Loucy (cell line): Measurements from ENCODE around the gene NKX1-1.

Experiments used
- H2AFZ ChIP-seq: fragments of 200-600 bp; sonication (generic); 2 replicates; pipeline ENCODE4 v1.6.0; 2016; ENCODE audit warnings: antibody characterized with exemption, mild to moderate bottlenecking, low read length, moderate library complexity
- H3F3A ChIP-seq: fragments of 200-600 bp; 2 replicates; pipeline ENCODE4 v1.6.0; 2016; ENCODE audit warnings: antibody characterized with exemption, low read depth, mild to moderate bottlenecking
- H3K27me3 ChIP-seq: fragments of 200-600 bp; sonication (generic); 2 replicates; pipeline ENCODE4 v1.6.1; 2014; ENCODE audit warnings: low read length, mild to moderate bottlenecking; ENCODE audit not compliant: insufficient read depth, poor library complexity, severe bottlenecking
- H3K36me3 ChIP-seq: fragments of 200-600 bp; sonication (generic); 2 replicates; pipeline ENCODE4 v1.6.1; 2016; ENCODE audit warnings: low read length; ENCODE audit not compliant: insufficient read depth
- H3K4me1 ChIP-seq: fragments of 200-600 bp; sonication (generic); 2 replicates; pipeline ENCODE4 v1.5.1; 2014; ENCODE audit warnings: low read length, mild to moderate bottlenecking; ENCODE audit not compliant: insufficient read depth, poor library complexity, severe bottlenecking
- H3K4me2 ChIP-seq: fragments of 200-600 bp; sonication (generic); 2 replicates; pipeline ENCODE4 v1.6.0; 2014; ENCODE audit warnings: antibody characterized with exemption, low read length, low read depth, mild to moderate bottlenecking; ENCODE audit not compliant: poor library complexity, severe bottlenecking
- H3K4me3 ChIP-seq: fragments of 200-600 bp; sonication (generic); 2 replicates; pipeline ENCODE4 v1.5.1; 2014; ENCODE audit warnings: low read length, mild to moderate bottlenecking, mixed read lengths; ENCODE audit not compliant: poor library complexity, severe bottlenecking
- H3K79me2 ChIP-seq: fragments of 200-600 bp; sonication (generic); 2 replicates; pipeline ENCODE4 v1.6.1; 2014; ENCODE audit warnings: low read length; ENCODE audit not compliant: insufficient read depth
- H3K9ac ChIP-seq: fragments of 200-600 bp; sonication (generic); 2 replicates; pipeline ENCODE4 v1.6.0; 2014; ENCODE audit warnings: mild to moderate bottlenecking, low read depth, low read length, moderate library complexity; ENCODE audit not compliant: poor library complexity, severe bottlenecking
- H3K9me2 ChIP-seq: fragments of 200-600 bp; sonication (generic); replicated peaks from 2 replicates; pipeline ENCODE4 v1.6.1; 2016; ENCODE audit warnings: low read depth, low read length, mixed read lengths
- H3K9me3 ChIP-seq: fragments of 200-600 bp; sonication (generic); 2 replicates; pipeline ENCODE4 v1.6.1; 2014; ENCODE audit warnings: mild to moderate bottlenecking, antibody characterized with exemption, low read length, low read depth; ENCODE audit not compliant: insufficient read depth
- H4K20me1 ChIP-seq: fragments of 200-600 bp; sonication (generic); 2 replicates; pipeline ENCODE4 v1.6.0; 2014; ENCODE audit warnings: antibody characterized with exemption, low read length, mild to moderate bottlenecking; ENCODE audit not compliant: insufficient read depth, poor library complexity, severe bottlenecking
- EZH2phosphoT487 ChIP-seq: fragments of 200-600 bp; IDR thresholded peaks from 2 replicates; pipeline ENCODE4 v1.6.1; 2018; ENCODE audit warnings: antibody characterized with exemption, mild to moderate bottlenecking, moderate library complexity, borderline replicate concordance
- TF ChIP-seq, protein P1 (sequence below): fragments of 200-600 bp; sonication (generic); conservative IDR thresholded peaks from 2 replicates; pipeline ENCODE4 v1.5.1; 2014; ENCODE audit warnings: mild to moderate bottlenecking, antibody characterized with exemption, low read length

Gene NKX1-1

DNA sequence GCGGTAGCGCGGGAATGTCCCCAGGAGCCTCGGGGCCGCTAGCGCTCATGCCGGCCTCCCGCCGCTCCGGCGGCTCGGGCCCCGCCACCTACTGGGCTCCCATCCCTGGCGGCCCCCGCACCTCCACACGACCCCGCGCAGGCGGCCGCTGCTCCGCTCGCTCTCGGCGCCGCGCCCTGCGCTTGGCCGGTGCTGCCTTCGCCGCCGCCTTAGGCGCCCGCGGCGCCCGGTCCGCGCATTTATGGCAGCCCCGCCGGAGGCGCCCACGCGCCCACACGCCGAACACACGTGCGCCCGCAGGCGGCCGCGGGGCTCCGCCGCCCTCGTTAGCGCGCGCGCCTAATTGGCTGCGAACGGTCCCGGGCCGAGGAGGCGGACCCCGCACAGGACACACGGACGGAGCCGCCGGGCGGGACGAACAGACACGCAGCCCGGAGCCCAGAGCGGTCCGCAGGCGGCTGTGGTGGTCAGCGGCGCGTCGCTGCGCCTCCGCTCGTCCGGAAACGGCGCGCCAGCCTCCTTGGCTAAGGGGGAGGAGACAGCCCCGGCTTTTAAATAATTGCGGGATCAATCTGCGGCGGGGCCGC lies at the start of gene NKX1-1:
Gene NKX1-1, minus strand, starts transcription at position 49 of the 587 bp plus-strand sequence. Its CDS starts 0 bp downstream, at position 49.
- Histone ChIP-seq H3K9ac (no peak within 1 kb of the TSS), H3K27me3 (no peaks in the 10 kb centered on the region), H3K79me2 (no peaks in the 10 kb centered on the region), H3K4me3 (no peak within 1 kb of the TSS), H4K20me1 (no peaks in the 10 kb centered on the region), H3K4me1 (no peaks in the 10 kb centered on the region), H3K9me2 (no peaks in the 10 kb centered on the region), H2AFZ (no peak within 1 kb of the TSS), H3K36me3 (no peaks in the 10 kb centered on the region), H3K9me3 (peaks cover 4% of the 10 kb centered on the region; the same call in 1 of the 2 replicates), H3F3A (no peaks in the 10 kb centered on the region), H3K4me2 (no peak within 1 kb of the TSS)
- TF ChIP-seq EZH2phosphoT487 = no peak
- TF ChIP-seq, protein P1, sequence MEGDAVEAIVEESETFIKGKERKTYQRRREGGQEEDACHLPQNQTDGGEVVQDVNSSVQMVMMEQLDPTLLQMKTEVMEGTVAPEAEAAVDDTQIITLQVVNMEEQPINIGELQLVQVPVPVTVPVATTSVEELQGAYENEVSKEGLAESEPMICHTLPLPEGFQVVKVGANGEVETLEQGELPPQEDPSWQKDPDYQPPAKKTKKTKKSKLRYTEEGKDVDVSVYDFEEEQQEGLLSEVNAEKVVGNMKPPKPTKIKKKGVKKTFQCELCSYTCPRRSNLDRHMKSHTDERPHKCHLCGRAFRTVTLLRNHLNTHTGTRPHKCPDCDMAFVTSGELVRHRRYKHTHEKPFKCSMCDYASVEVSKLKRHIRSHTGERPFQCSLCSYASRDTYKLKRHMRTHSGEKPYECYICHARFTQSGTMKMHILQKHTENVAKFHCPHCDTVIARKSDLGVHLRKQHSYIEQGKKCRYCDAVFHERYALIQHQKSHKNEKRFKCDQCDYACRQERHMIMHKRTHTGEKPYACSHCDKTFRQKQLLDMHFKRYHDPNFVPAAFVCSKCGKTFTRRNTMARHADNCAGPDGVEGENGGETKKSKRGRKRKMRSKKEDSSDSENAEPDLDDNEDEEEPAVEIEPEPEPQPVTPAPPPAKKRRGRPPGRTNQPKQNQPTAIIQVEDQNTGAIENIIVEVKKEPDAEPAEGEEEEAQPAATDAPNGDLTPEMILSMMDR = no peak

DNA sequence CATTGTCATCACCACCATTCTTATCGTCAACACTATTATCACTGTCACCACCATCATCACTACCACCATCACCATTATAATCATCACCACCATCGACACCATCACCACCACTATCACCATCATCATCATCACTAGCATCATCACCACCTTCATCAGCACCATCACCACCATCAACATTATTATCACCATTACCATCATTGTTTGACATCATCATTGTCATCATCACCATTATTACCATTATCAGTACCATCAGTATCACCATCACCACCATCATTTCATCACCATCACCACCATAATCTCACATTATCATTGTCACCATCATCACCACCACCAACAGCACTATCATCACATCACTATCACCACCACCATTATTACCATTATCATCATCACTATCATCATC lies 47.5 kb upstream of the NKX1-1 start:
- TF ChIP-seq, protein P1 = no peak
- no peak for TF ChIP-seq EZH2phosphoT487
- H3K9me3 ChIP-seq = peaks cover 16% of the 10 kb centered on the region; the same call in 1 of the 2 replicates

DNA sequence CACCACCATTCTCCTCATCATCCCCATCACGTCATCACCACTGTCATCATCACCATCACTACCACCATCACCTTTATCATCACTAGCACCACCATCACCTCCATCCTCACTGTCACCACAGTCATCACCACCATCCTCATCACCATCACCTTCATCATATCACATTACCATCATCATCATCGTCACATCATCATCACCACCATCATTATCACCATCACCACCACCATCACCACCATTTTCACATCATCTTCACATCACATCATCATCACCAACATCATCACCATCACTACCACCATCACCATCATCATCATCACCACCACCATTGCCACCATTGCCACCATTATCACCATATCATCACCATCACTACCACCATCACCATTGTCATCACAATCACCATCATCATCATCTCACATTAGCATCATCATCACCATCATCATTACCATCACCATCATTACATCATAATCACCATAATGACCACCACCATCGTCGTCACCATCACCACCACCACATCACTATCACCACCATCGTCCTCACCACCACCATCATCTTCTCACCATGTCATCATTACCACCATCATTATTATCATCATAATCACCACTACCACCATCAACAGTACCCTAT lies 46.3 kb upstream of the NKX1-1 start:
- no peaks in the 10 kb centered on the region for H3K27me3 ChIP-seq
- H3K9me3 ChIP-seq = peaks cover 20% of the 10 kb centered on the region; the same call in 1 of the 2 replicates
- no peaks in the 10 kb centered on the region for H3K9me2 ChIP-seq
- no peaks in the 10 kb centered on the region for H4K20me1 ChIP-seq
- H2AFZ ChIP-seq = no peak overlapping the region
- TF ChIP-seq EZH2phosphoT487 = no peak
- TF ChIP-seq, protein P1 = no peak
- no peaks in the 10 kb centered on the region for H3K79me2 ChIP-seq
- no peaks in the 10 kb centered on the region for H3K4me1 ChIP-seq
- H3K4me3 ChIP-seq = no peak overlapping the region
- no peak overlapping the region for H3K4me2 ChIP-seq
- no peak overlapping the region for H3K9ac ChIP-seq
- no peaks in the 10 kb centered on the region for H3F3A ChIP-seq
- no peaks in the 10 kb centered on the region for H3K36me3 ChIP-seq

More for the DNA sequence above, 47.5 kb upstream of the NKX1-1 start:
- no peaks in the 10 kb centered on the region for H4K20me1 ChIP-seq
- no peaks in the 10 kb centered on the region for H3K79me2 ChIP-seq
- no peaks in the 10 kb centered on the region for H3F3A ChIP-seq
- no peak overlapping the region for H2AFZ ChIP-seq
- H3K36me3 ChIP-seq = no peaks in the 10 kb centered on the region
- no peaks in the 10 kb centered on the region for H3K4me1 ChIP-seq
- no peaks in the 10 kb centered on the region for H3K9me2 ChIP-seq
- no peak overlapping the region for H3K9ac ChIP-seq
- H3K27me3 ChIP-seq = no peaks in the 10 kb centered on the region
- no peak overlapping the region for H3K4me3 ChIP-seq
- no peak overlapping the region for H3K4me2 ChIP-seq
